Measurements from ENCODE around the gene SMURF1.

Gene SMURF1

DNA sequence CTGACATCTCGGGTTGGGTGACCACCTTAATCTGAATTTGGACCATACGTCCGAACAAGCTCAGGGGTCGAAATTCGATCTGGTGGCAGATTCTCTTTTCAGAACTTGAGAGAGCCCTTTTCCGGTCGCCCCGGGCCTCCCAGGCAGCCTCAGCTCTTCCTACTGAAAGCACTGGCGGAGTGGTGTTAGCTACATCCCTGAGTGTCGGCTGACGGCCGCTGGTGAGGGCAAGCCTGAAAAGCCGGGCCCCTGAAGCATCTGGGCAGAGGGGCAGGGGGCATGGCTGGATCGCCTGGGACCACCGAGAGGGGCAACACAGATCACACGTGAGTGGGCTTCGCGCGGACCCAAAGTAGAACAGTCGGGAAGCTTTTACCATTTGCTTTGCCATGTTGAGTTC lies 116.1 kb downstream of the SMURF1 start:
- no peak for TF ChIP-seq ZFX (IDR thresholded peaks at IDR 0.05; ENCODE audit: borderline replicate concordance)
- TF ChIP-seq, protein P1, sequence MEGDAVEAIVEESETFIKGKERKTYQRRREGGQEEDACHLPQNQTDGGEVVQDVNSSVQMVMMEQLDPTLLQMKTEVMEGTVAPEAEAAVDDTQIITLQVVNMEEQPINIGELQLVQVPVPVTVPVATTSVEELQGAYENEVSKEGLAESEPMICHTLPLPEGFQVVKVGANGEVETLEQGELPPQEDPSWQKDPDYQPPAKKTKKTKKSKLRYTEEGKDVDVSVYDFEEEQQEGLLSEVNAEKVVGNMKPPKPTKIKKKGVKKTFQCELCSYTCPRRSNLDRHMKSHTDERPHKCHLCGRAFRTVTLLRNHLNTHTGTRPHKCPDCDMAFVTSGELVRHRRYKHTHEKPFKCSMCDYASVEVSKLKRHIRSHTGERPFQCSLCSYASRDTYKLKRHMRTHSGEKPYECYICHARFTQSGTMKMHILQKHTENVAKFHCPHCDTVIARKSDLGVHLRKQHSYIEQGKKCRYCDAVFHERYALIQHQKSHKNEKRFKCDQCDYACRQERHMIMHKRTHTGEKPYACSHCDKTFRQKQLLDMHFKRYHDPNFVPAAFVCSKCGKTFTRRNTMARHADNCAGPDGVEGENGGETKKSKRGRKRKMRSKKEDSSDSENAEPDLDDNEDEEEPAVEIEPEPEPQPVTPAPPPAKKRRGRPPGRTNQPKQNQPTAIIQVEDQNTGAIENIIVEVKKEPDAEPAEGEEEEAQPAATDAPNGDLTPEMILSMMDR (IDR thresholded peaks at IDR 0.05), result no peak
- no peak overlapping the region for H3K27ac ChIP-seq

DNA sequence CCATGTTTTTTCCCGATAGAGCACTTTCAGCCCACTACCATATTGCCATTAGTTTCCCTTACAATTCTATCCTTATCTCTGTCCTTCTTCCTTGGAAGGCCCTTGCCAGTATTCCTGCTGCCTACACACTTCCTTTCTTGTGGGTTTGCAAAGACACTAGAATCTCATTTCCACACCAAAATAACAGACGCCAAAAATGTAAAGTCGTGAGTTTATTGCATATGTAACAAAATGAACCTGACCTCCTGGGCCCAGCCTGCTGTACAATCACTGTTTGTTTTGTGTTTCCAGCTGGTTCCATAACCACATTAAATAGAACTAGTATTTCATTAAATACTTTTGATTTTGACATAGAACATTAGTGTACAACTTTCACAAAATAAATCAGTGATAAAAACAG lies 116.7 kb downstream of the SMURF1 start:
- TF ChIP-seq, protein P1 (IDR thresholded peaks at IDR 0.05), result no peak
- TF ChIP-seq ZFX (IDR thresholded peaks at IDR 0.05; ENCODE audit: borderline replicate concordance), result no peak
- no peak overlapping the region for H3K27ac ChIP-seq

- no peak overlapping the region for H3K27ac ChIP-seq
- no peak for TF ChIP-seq ZFX (IDR thresholded peaks at IDR 0.05; ENCODE audit: borderline replicate concordance)
- TF ChIP-seq, protein P1 (IDR thresholded peaks at IDR 0.05), result no peak
These were observed 119.8 kb downstream of the SMURF1 start for GRCh38 chr7:99024066-99024465.

DNA sequence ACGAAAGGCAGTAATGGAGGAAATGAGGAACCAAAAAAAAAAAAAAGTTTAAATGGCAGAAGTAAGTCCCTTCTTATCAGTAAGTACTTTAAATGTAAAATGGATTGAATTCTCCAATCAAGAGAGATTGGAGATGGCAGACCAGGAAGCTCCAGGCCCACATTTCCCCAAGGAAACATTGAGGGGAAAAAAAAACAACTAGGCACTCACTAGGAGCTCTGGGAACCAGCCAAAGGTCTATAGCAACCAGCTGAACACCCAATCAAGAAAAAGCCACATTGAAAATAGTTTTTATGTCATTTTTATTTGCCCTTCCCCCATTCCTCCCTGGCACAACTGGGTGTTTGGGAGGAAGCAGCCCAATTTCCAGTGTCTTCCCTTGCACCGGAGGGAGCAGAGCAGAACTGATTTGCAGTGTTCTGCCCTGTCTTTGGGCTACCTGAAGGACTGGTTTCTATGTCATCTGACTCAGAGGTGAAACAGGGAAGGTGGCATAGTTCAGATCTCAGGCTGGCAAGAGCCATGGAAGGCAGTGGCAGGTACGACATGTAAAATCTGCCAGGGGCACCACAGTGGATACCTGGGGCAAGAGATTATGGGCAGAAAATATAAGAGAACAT lies 121.9 kb downstream of the SMURF1 start:
- no peak for TF ChIP-seq ZFX (IDR thresholded peaks at IDR 0.05; ENCODE audit: borderline replicate concordance)
- TF ChIP-seq, protein P1 (IDR thresholded peaks at IDR 0.05), result no peak
- peak overlapping the region; percentile 4; the same call in 1 of the 2 replicates for H3K27ac ChIP-seq

DNA sequence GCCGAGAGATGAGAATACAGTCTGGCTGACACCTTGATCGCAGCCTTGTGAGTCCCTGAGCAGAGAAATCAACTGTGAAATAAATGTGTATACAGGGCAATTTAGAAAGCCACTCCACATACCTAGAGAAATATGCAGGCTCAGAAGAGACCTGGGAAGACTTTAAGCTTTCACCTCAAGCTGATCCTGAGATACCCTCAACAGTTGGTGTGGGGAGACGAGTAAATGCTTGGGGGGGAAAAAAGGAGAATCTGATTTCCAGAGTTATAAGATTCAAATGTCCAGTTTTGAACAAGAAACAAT lies 123.5 kb downstream of the SMURF1 start:
- TF ChIP-seq, protein P1 (IDR thresholded peaks at IDR 0.05), result no peak
- TF ChIP-seq ZFX (IDR thresholded peaks at IDR 0.05; ENCODE audit: borderline replicate concordance), result no peak
- no peak overlapping the region for H3K27ac ChIP-seq

DNA sequence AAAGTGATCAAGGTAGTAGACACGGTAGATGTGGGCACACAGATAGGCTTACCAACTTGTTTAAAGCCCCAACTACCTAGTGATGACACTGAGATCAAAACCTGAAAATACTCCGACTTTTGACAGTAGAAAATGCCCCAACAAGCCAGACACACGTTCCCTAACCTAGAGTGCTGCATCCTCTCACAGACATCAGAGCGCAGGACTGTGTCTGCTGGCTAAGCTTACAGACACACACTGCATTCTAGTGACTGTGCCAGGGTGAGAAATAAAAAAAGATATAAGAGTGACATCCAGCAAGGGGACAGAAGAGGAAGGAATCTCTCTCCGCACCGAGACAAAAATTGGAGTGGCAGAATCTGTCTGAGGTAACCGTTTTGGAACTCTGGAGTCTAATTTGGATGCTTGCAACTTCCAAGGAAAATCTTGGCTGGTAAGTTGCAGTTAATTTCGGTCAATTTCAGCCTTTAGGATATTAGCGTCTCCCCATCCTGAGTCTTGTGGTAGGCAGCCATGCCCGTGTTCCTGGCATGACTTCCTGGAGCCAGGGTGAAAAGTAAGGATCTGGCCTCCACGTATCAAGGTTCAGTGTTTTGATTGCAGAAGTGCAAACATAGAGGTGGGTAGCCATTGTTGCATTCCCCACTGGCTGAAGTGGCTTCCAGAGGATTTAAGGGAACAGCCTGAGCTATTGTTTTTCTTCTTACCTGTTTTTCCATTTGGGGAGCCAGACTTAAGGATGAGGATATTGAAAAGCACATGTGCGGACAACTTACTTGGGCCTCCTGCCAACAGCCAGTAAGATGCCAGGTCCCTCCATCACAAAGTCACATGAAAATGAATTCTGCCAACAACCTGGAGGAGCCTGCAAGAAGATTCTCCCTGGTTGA lies 124.1 kb downstream of the SMURF1 start:
- TF ChIP-seq ZFX (IDR thresholded peaks at IDR 0.05; ENCODE audit: borderline replicate concordance), result no peak
- TF ChIP-seq, protein P1 (IDR thresholded peaks at IDR 0.05), result no peak
- no peak overlapping the region for H3K27ac ChIP-seq

DNA sequence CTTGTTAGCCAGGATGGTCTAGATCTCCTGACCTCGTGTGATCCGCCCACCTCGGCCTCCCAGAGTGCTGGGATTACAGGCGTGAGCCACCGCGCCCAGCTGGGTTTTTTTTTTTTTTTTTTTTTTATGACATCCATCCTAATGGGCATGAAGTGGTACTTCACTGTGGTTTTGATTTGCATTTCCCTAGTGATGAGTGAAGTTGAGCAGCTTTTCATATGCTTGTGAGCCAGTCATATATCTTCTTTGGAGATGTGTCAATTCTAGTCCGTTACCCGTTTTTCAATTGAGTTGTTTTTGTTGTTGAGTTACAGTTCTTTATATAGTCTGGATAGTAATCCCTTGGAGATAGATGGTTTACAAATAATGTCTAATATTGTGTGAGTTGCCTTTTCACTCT lies 127.7 kb downstream of the SMURF1 start:
- no peak overlapping the region for H3K27ac ChIP-seq
- TF ChIP-seq, protein P1 (IDR thresholded peaks at IDR 0.05), result no peak
- TF ChIP-seq ZFX (IDR thresholded peaks at IDR 0.05; ENCODE audit: borderline replicate concordance), result no peak
